HG03575 (cell line): ENCODE measurements around the gene AFF2.

Experiments
- ATAC-seq: cut with Tn5 transposase; IDR thresholded peaks from one replicate; pipeline ENCODE4 v1.9.1; 2021; ENCODE audit not compliant: unreplicated experiment, insufficient number of reproducible peaks, low FRiP score; ENCODE audit errors: extremely low read depth

Gene AFF2

GRCh38 chrX:149010013-149010852, 509.8 kb downstream of the AFF2 start:
- no peak for ATAC-seq

- no peak for ATAC-seq
Observed at GRCh38 chrX:149010853-149011224, 510.4 kb downstream of the AFF2 start.

- ATAC-seq: no peak
Observed at GRCh38 chrX:149013081-149013480, 512.7 kb downstream of the AFF2 start.

- no peak for ATAC-seq
Observed at GRCh38 chrX:149021159-149021558, 520.7 kb downstream of the AFF2 start.

- ATAC-seq: no peak
Observed at GRCh38 chrX:149022485-149022884, 522.1 kb downstream of the AFF2 start.

GRCh38 chrX:149032449-149032848, 532.0 kb downstream of the AFF2 start:
- ATAC-seq: no peak

GRCh38 chrX:149036086-149036485, 535.7 kb downstream of the AFF2 start:
- ATAC-seq: no peak

- no peak for ATAC-seq
Observed at GRCh38 chrX:149037281-149037870, 537.0 kb downstream of the AFF2 start.

- ATAC-seq: no peak
Observed at GRCh38 chrX:149039057-149039456, 538.6 kb downstream of the AFF2 start.

- ATAC-seq: no peak
Observed at GRCh38 chrX:149040873-149041535, 540.6 kb downstream of the AFF2 start.

GRCh38 chrX:149043401-149043800, 543.0 kb downstream of the AFF2 start:
- no peak for ATAC-seq

- no peak for ATAC-seq
Observed at GRCh38 chrX:149044471-149044870, 544.1 kb downstream of the AFF2 start.

GRCh38 chrX:149045645-149046210, 545.3 kb downstream of the AFF2 start:
- no peak for ATAC-seq
